Stomach (tissue), 19 donors: ENCODE results near the gene SRGAP2. TPM values are rescaled to one million over a fixed set of nuclear protein-coding genes. Genes with fewer than 3 reads are reported as not detected.
A peak's percentile ranks its signal among the peaks of the same experiment; 100 is the strongest.
"Not testable (repeated sequence)": the region's sequence is repeated elsewhere in the genome, so short reads cannot be mapped to it uniquely, and the experiment has no call there.

Experiments
- DNase-seq, 2 donors: peaks; one replicate each; pipeline versions ENCODE4 v3.0.0 to v3.0.0-alpha.2; 2013 to 2019
- H3K27ac ChIP-seq, 5 donors: fragments of 200-600 bp in 4 of 5; sonication (generic) in 4 of 5; one replicate each; pipeline ENCODE4 v1.5.1; 2013 to 2019; ENCODE audit warnings: mild to moderate bottlenecking in 1 of 5, moderate library complexity in 1 of 5
- H3K27me3 ChIP-seq, 3 donors: fragments of 200-600 bp; sonication (generic); one replicate each; pipeline ENCODE4 v1.5.1; 2017 to 2019; ENCODE audit warnings: mixed run types in 1 of 3
- H3K36me3 ChIP-seq, 4 donors: fragments of 200-600 bp; sonication (generic); 1 replicate in 3 of 4; 2 replicates in 1 of 4; pipeline ENCODE4 v1.5.1; 2016 to 2019
- H3K4me1 ChIP-seq, 4 donors: fragments of 200-600 bp; sonication (generic); one replicate each; pipeline ENCODE4 v1.5.1; 2016 to 2019
- H3K4me3 ChIP-seq, 4 donors: fragments of 200-600 bp; sonication (generic) in 3 of 4; one replicate each; pipeline ENCODE4 v1.5.1; 2016 to 2019; ENCODE audit warnings: mild to moderate bottlenecking in 1 of 4
- H3K9me3 ChIP-seq, 4 donors: fragments of 200-600 bp; sonication (generic); one replicate each; pipeline ENCODE4 v1.5.1; 2016 to 2019
- CTCF ChIP-seq, 7 experiments: fragments of 450-650 bp in 4 of 7; fragments of 200-600 bp in 3 of 7; sonication (generic) in 3 of 7; IDR thresholded peaks; one replicate each; pipeline ENCODE4 v1.5.1; 2016 to 2019; ENCODE audit warnings: antibody characterized with exemption in 7 of 7, control low read depth in 2 of 7, mild to moderate bottlenecking in 1 of 7
- POLR2AphosphoS5 ChIP-seq, 3 donors: sonication (generic); formaldehyde crosslinking; IDR thresholded peaks; one replicate each; pipeline ENCODE4 v1.6.1; 2016; ENCODE audit warnings: antibody characterized with exemption in 3 of 3
- WGBS, 5 donors: extraction: QIAGEN DNeasy Blood & Tissue Kit in 3 of 5; methylation state at CpG; one replicate each; pipeline versions ENCODE4 v1.1.5 to v1.1.7; 2013 to 2018; 5-methylcytosine and 5-hydroxymethylcytosine counted together
- intact Hi-C: fragments of 100-400 bp; cut with DNase I; formaldehyde crosslinking; loops from one replicate; pipeline ENCODE4 v1.15.1; 2023; ENCODE audit warnings: low total_unique reads
- long read RNA-seq, 10 donors: transcript quantifications; one replicate each; lab custom pipeline, GENCODE V29; 2026
- polyA plus RNA-seq, 3 donors: library from polyadenylated mRNA; stranded (reverse); fragments of 200-250 nt; gene quantifications; one replicate each; pipeline ENCODE4 v1.2.3, GENCODE V29; 2013
- total RNA-seq, 5 donors: library from RNA; depleted of rRNA; stranded (reverse); fragments of >200 nt; gene quantifications; one replicate each; pipeline versions ENCODE4 v1.1.0 to v1.2.3, GENCODE V29; 2014 to 2016
- donor health status: healthy with polysubstance abuse.
- donor health status: Bipolar disorder and iron deficiency.
- donor health status: healthy.

Gene SRGAP2
- total RNA-seq (10 to 100 TPM; 13.0 to 42.2 (median 29.8) TPM), polyA plus RNA-seq (1 to 10 TPM; 5.2 to 7.0 (median 6.0) TPM)
- long read RNA-seq, donor 1, partial matches to known transcripts, result 0 of 1 reads
- long read RNA-seq, donor 1, other reads (novel, unspliced or antisense), result 0 of 1 reads
- long read RNA-seq, donor 2, partial matches to known transcripts, result 0 of 6 reads
- long read RNA-seq, donor 2, other reads (novel, unspliced or antisense), result 0 of 6 reads
- long read RNA-seq, donor 3, full-length matches to known transcripts, result 8 of 8 reads
- long read RNA-seq, donor 3, partial matches to known transcripts, result 0 of 8 reads
- long read RNA-seq, donor 3, other reads (novel, unspliced or antisense), result 0 of 8 reads
- long read RNA-seq, donor 4, result 0 reads
- long read RNA-seq, donor 5, full-length matches to known transcripts, result 7 of 7 reads
- long read RNA-seq, donor 5, partial matches to known transcripts, result 0 of 7 reads
- long read RNA-seq, donor 5, other reads (novel, unspliced or antisense), result 0 of 7 reads
- long read RNA-seq, donor 6, result 0 reads
- long read RNA-seq, donor 7, full-length matches to known transcripts, result 5 of 5 reads
- long read RNA-seq, donor 7, partial matches to known transcripts, result 0 of 5 reads
- long read RNA-seq, donor 7, other reads (novel, unspliced or antisense), result 0 of 5 reads
- long read RNA-seq, donor 8, full-length matches to known transcripts, result 4 of 4 reads
- long read RNA-seq, donor 8, partial matches to known transcripts, result 0 of 4 reads
- long read RNA-seq, donor 8, other reads (novel, unspliced or antisense), result 0 of 4 reads
- long read RNA-seq, donor 9, full-length matches to known transcripts, result 6 of 6 reads
- long read RNA-seq, donor 9, partial matches to known transcripts, result 0 of 6 reads
- long read RNA-seq, donor 9, other reads (novel, unspliced or antisense), result 0 of 6 reads
- long read RNA-seq, donor 10, partial matches to known transcripts, result 0 of 1 reads
- long read RNA-seq, donor 10, other reads (novel, unspliced or antisense), result 0 of 1 reads

- peak; percentile 47 to 78 for DNase-seq
- H3K27me3 ChIP-seq, H3K36me3 ChIP-seq, H3K9me3 ChIP-seq, intact Hi-C loops, H3K4me1 ChIP-seq: not testable (repeated sequence)
- WGBS, 5 donors, result 0 to 2% (median 0%) methylated on average over 9 to 28 of the region's 63 CpGs
- TF ChIP-seq POLR2AphosphoS5 (IDR thresholded peaks at IDR 0.05), result peak in 1 of 3 donors; percentile 18
- Histone ChIP-seq H3K4me3 (peak within 1 kb of the TSS; percentile 48 to 60 (median 54)), H3K27ac (peak within 1 kb of the TSS; percentile 52 to 91 (median 83))
Observed at GRCh38 chr1:206203364-206204158, at the start of gene SRGAP2. SRGAP2 (plus strand) TSS chr1:206203541; CDS start chr1:206205971, 2,430 bp downstream.

- H3K9me3 ChIP-seq, H3K36me3 ChIP-seq, intact Hi-C loops, H3K27me3 ChIP-seq, H3K4me3 ChIP-seq, H3K4me1 ChIP-seq, DNase-seq, H3K27ac ChIP-seq: not testable (repeated sequence)
- TF ChIP-seq CTCF (IDR thresholded peaks at IDR 0.05), result peak in 2 of 7 experiments; percentile 6 to 11
- WGBS, 5 donors, result 20 to 30% (median 28%) methylated on average over 3 to 5 of the region's 10 CpGs
Observed at GRCh38 chr1:206167350-206168029, 35.9 kb upstream of the SRGAP2 start.

GRCh38 chr1:206169794-206170193 lies 33.5 kb upstream of the SRGAP2 start:
- peak in 1 of 2 donors; percentile 10 for DNase-seq
- H3K27me3 ChIP-seq, H3K4me1 ChIP-seq, H3K36me3 ChIP-seq, intact Hi-C loops, H3K4me3 ChIP-seq, H3K27ac ChIP-seq, H3K9me3 ChIP-seq: not testable (repeated sequence)
- 35 to 74% (median 59%) methylated on average over 1 to 3 of the region's 3 CpGs for WGBS, 5 donors

- intact Hi-C loops, H3K4me3 ChIP-seq, H3K36me3 ChIP-seq, H3K9me3 ChIP-seq, DNase-seq, H3K27me3 ChIP-seq, H3K27ac ChIP-seq, H3K4me1 ChIP-seq: not testable (repeated sequence)
- 94 to 100% (median 94%) methylated on average over 1 of the region's 2 CpGs; no CpG with 5 or more reads in 2 of the 5 donors for WGBS, 5 donors
Observed at GRCh38 chr1:206173110-206173719, 30.1 kb upstream of the SRGAP2 start.

- H3K4me3 ChIP-seq, intact Hi-C loops, H3K27ac ChIP-seq, H3K9me3 ChIP-seq, H3K27me3 ChIP-seq, H3K36me3 ChIP-seq, H3K4me1 ChIP-seq: not testable (repeated sequence)
- TF ChIP-seq CTCF (IDR thresholded peaks at IDR 0.05), result peak in 1 of 7 experiments; percentile 19
- DNase-seq, result peak in 1 of 2 donors; percentile 53
- WGBS, 5 donors, result 38 to 73% (median 46%) methylated on average over 5 to 7 of the region's 7 CpGs
Observed at GRCh38 chr1:206174182-206174868, 29.0 kb upstream of the SRGAP2 start.

- 67 to 83% (median 73%) methylated on average over 1 of the region's 4 CpGs for whole genome bisulfite sequencing, 5 donors
- H3K36me3 ChIP-seq, intact Hi-C loops, H3K27me3 ChIP-seq, H3K27ac ChIP-seq, H3K4me1 ChIP-seq, DNase-seq, H3K9me3 ChIP-seq, H3K4me3 ChIP-seq: not testable (repeated sequence)
Observed at GRCh38 chr1:206175459-206176113, 27.8 kb upstream of the SRGAP2 start.

GRCh38 chr1:206176114-206176502 lies 27.2 kb upstream of the SRGAP2 start:
- H3K4me3 ChIP-seq, H3K27me3 ChIP-seq, H3K36me3 ChIP-seq, H3K4me1 ChIP-seq, H3K9me3 ChIP-seq, DNase-seq, H3K27ac ChIP-seq, intact Hi-C loops: not testable (repeated sequence)
- WGBS, 5 donors, result 83 to 100% (median 94%) methylated on average over 1 of the region's 2 CpGs; no CpG with 5 or more reads in 2 of the 5 donors
